GM12892 (cell line): ENCODE results near the gene MARCHF9.

Source experiments
- POLR2A ChIP-seq: IDR thresholded peaks from 2 replicates; pipeline ENCODE4 v1.6.1; 2011; ENCODE audit warnings: low read depth, low read length, control low read depth
- POLR2AphosphoS5 ChIP-seq: IDR thresholded peaks from 2 replicates; pipeline ENCODE4 v1.6.1; 2011; ENCODE audit warnings: low read depth, low read length, control low read depth
- TAF1 ChIP-seq: IDR thresholded peaks from 2 replicates; pipeline ENCODE4 v1.6.1; 2011; ENCODE audit warnings: low read depth, mild to moderate bottlenecking, control low read depth, low read length, borderline replicate concordance

- TF ChIP-seq POLR2A, result no peak
- no peak for TF ChIP-seq POLR2AphosphoS5
- no peak for TF ChIP-seq TAF1
Measured at GRCh38 chr12:57777911-57778310, 23.0 kb downstream of the MARCHF9 start.
